Progenitor cell of endocrine pancreas (in vitro differentiated cells): Measurements from ENCODE around the gene ZBTB20. TPM values are rescaled to one million over a fixed set of nuclear protein-coding genes. Genes with fewer than 3 reads are reported as not detected.

Source experiments
- DNase-seq: peaks from one replicate; pipeline ENCODE4 v3.0.0; 2021; ENCODE audit warnings: low spot score; ENCODE audit not compliant: unreplicated experiment
- H3K27ac Mint-ChIP-seq: 2 replicates; pipeline ENCODE4 v1.8.0; 2021; ENCODE audit warnings: mild to moderate bottlenecking, moderate library complexity, mixed read lengths
- H3K27me3 Mint-ChIP-seq: 2 replicates; pipeline ENCODE4 v1.8.0; 2021; ENCODE audit warnings: mixed read lengths
- H3K36me3 Mint-ChIP-seq: 2 replicates; pipeline ENCODE4 v1.8.0; 2022; ENCODE audit warnings: mixed read lengths; ENCODE audit not compliant: insufficient read depth
- H3K4me1 Mint-ChIP-seq: 2 replicates; pipeline ENCODE4 v1.8.0; 2021; ENCODE audit warnings: low read depth, mixed read lengths
- H3K4me3 Mint-ChIP-seq: 2 replicates; pipeline ENCODE4 v1.8.0; 2021; ENCODE audit warnings: low read depth, mild to moderate bottlenecking, moderate library complexity, mixed read lengths
- H3K9me3 Mint-ChIP-seq: 2 replicates; pipeline ENCODE4 v1.8.0; 2021; ENCODE audit warnings: low read depth, mixed read lengths
- CTCF ChIP-seq: fragments of 200-600 bp; sonication (generic); IDR thresholded peaks from one replicate; pipeline ENCODE4 v1.5.0; 2021; ENCODE audit warnings: antibody characterized with exemption, mild to moderate bottlenecking; ENCODE audit not compliant: unreplicated experiment
- total RNA-seq: library from RNA; stranded (reverse); gene quantifications from 2 replicates; pipeline ENCODE4 v1.2.1, GENCODE V29; 2021

ZBTB20 gene
- total RNA-seq, 1 donor from 2014 or later: 27.3 TPM

GRCh38 chr3:114958930-114959329 lies 188.2 kb downstream of the ZBTB20 start:
- Mint-ChIP-seq H3K4me1 (peaks cover 11% of the 10 kb centered on the region), H3K36me3 (no peaks in the 10 kb centered on the region), H3K4me3 (no peak overlapping the region), H3K27ac (no peak overlapping the region), H3K27me3 (no peaks in the 10 kb centered on the region), H3K9me3 (peaks cover under 1% of the 10 kb centered on the region)
- no peak for TF ChIP-seq CTCF
- no peak for DNase-seq

GRCh38 chr3:114953800-114954199 lies 193.3 kb downstream of the ZBTB20 start:
- H3K4me3 Mint-ChIP-seq: no peak overlapping the region
- peaks cover 3% of the 10 kb centered on the region for H3K36me3 Mint-ChIP-seq
- H3K27ac Mint-ChIP-seq: no peak overlapping the region
- H3K27me3 Mint-ChIP-seq: no peaks in the 10 kb centered on the region
- H3K9me3 Mint-ChIP-seq: peaks cover 11% of the 10 kb centered on the region
- peaks cover 5% of the 10 kb centered on the region for H3K4me1 Mint-ChIP-seq
- no peak for DNase-seq
- TF ChIP-seq CTCF: no peak

GRCh38 chr3:114953215-114953799 lies 193.8 kb downstream of the ZBTB20 start:
- Mint-ChIP-seq H3K4me3 (no peak overlapping the region), H3K36me3 (peaks cover 3% of the 10 kb centered on the region), H3K4me1 (peaks cover 5% of the 10 kb centered on the region), H3K27me3 (no peaks in the 10 kb centered on the region), H3K27ac (no peak overlapping the region), H3K9me3 (peaks cover 11% of the 10 kb centered on the region)
- TF ChIP-seq CTCF: no peak
- DNase-seq: no peak

DNA sequence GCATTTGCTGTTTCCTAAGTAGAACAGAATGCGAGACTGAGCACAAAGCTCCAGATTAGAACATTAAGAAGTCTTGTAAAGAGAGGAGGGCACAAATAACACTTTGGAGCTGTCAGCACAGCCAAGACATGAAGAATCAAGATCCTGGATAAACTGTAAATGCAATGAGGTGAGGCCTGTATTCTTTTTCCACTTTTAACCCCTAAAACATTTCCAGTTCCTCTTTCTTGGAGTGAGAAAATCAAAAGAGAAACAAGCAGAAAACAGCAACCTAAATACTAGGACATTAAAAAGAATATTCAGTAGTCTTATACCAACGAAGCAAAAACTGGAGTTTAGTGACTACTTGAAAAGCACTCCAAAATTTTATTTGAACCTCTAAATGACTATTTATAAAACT lies 204.3 kb downstream of the ZBTB20 start:
- Mint-ChIP-seq H3K36me3 (no peaks in the 10 kb centered on the region), H3K4me1 (peaks cover 3% of the 10 kb centered on the region), H3K4me3 (no peak overlapping the region), H3K27me3 (no peaks in the 10 kb centered on the region), H3K9me3 (no peaks in the 10 kb centered on the region), H3K27ac (no peak overlapping the region)
- no peak for TF ChIP-seq CTCF
- no peak for DNase-seq

DNA sequence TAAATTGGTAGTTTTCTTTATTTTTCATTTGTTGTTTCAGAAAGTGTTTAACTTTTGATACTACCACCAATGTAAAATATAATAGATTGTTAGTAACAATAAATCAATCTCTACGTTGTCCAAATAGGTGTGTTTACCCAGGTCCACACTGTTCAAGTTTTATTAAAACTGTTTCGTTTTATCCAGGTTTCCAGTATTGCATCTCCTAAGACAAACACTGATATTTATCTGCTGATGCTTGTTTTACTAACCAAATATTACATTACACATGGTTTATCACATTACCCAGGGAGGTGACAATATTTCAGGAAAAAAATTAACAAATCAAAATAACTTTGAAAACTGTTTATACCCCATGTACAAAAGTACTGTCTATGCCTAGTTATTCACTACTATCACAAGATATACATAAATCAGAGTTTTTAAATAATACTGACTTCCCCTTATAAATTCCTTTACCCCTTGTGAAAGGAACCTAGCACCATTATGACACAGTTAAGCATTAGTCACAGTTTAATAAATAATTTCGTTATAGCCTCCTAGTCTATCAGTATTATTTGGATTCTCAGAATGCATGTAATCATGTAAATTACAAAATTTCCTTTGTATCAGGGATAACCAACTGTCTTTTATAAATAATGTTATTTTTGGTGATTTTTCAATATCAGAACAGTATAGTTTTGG lies 205.3 kb downstream of the ZBTB20 start:
- no peak for DNase-seq
- no peak overlapping the region for H3K4me3 Mint-ChIP-seq
- H3K4me1 Mint-ChIP-seq: peaks cover 3% of the 10 kb centered on the region
- H3K36me3 Mint-ChIP-seq: no peaks in the 10 kb centered on the region
- peaks cover under 1% of the 10 kb centered on the region for H3K9me3 Mint-ChIP-seq
- TF ChIP-seq CTCF: no peak
- H3K27me3 Mint-ChIP-seq: no peaks in the 10 kb centered on the region
- no peak overlapping the region for H3K27ac Mint-ChIP-seq
